Hepatocyte (in vitro differentiated cells): Measurements from ENCODE around the gene HIRA. TPM values are rescaled to one million over a fixed set of nuclear protein-coding genes. Genes with fewer than 3 reads are reported as not detected.

Source experiments
- DNase-seq: peaks from one replicate; pipeline ENCODE4 v3.0.0-alpha.2; 2016; ENCODE audit warnings: low spot score
- H2AFZ ChIP-seq: fragments of 200-600 bp; sonication (generic); 2 replicates; pipeline ENCODE4 v1.6.0; 2016; ENCODE audit warnings: antibody characterized with exemption, mild to moderate bottlenecking
- H3K27ac ChIP-seq: fragments of 200-600 bp; sonication (generic); 2 replicates; pipeline ENCODE4 v1.5.1; 2016; ENCODE audit warnings: mild to moderate bottlenecking
- H3K27me3 ChIP-seq: fragments of 200-600 bp; sonication (generic); 2 replicates; pipeline ENCODE4 v1.6.1; 2016
- H3K36me3 ChIP-seq: fragments of 200-600 bp; sonication (generic); replicated peaks from 2 replicates; pipeline ENCODE4 v1.5.1; 2016; ENCODE audit warnings: low read depth; ENCODE audit not compliant: insufficient read depth
- H3K4me1 ChIP-seq: fragments of 200-600 bp; sonication (generic); 2 replicates; pipeline ENCODE4 v1.5.1; 2016; ENCODE audit warnings: mild to moderate bottlenecking, moderate library complexity; ENCODE audit not compliant: insufficient read depth
- H3K4me2 ChIP-seq: fragments of 200-600 bp; sonication (generic); 2 replicates; pipeline ENCODE4 v1.6.0; 2016
- H3K4me3 ChIP-seq: fragments of 200-600 bp; sonication (generic); 2 replicates; pipeline ENCODE4 v1.5.1; 2016; ENCODE audit warnings: mild to moderate bottlenecking
- H3K79me2 ChIP-seq: fragments of 200-600 bp; sonication (generic); 2 replicates; pipeline ENCODE4 v1.6.0; 2017; ENCODE audit warnings: mild to moderate bottlenecking
- H3K9me2 ChIP-seq: fragments of 200-600 bp; sonication (generic); replicated peaks from 2 replicates; pipeline ENCODE4 v1.6.0; 2017; ENCODE audit warnings: mild to moderate bottlenecking; ENCODE audit not compliant: insufficient read depth
- H3K9me3 ChIP-seq: fragments of 200-600 bp; sonication (generic); 2 replicates; pipeline ENCODE4 v1.5.1; 2016; ENCODE audit warnings: low read depth, mild to moderate bottlenecking
- H4K20me1 ChIP-seq: fragments of 200-600 bp; sonication (generic); 2 replicates; pipeline ENCODE4 v1.6.0; 2016; ENCODE audit warnings: mild to moderate bottlenecking; ENCODE audit not compliant: insufficient read depth, poor library complexity, severe bottlenecking
- CTCF ChIP-seq: fragments of 200-600 bp; sonication (generic); IDR thresholded peaks from 2 replicates; pipeline ENCODE4 v1.5.1; 2016; ENCODE audit warnings: antibody characterized with exemption, mild to moderate bottlenecking; ENCODE audit not compliant: poor library complexity
- EZH2 ChIP-seq: fragments of 200-600 bp; sonication (generic); IDR thresholded peaks from 2 replicates; pipeline ENCODE4 v1.6.1; 2016; ENCODE audit warnings: antibody characterized with exemption, mild to moderate bottlenecking, borderline replicate concordance
- EZH2phosphoT487 ChIP-seq: fragments of 200-600 bp; sonication (generic); IDR thresholded peaks from one replicate; pipeline ENCODE4 v1.6.1; 2018; ENCODE audit warnings: antibody characterized with exemption, mild to moderate bottlenecking, low read depth, moderate library complexity; ENCODE audit not compliant: unreplicated experiment, severe bottlenecking
- WGBS: methylation state at CpG from one replicate; pipeline ENCODE4 v1.1.6; 2016; ENCODE audit warnings: low lambda C conversion rate; ENCODE audit errors: missing lambda C conversion rate; 5-methylcytosine and 5-hydroxymethylcytosine counted together
- polyA plus RNA-seq: library from polyadenylated mRNA; unstranded; fragments of >200 nt; fragmentation: Nextera tagmentation; extraction: Ambion mirVana; gene quantifications from 2 replicates; pipeline ENCODE4 v1.2.1, GENCODE V29; 2016
- total RNA-seq: library from RNA; depleted of rRNA; stranded (reverse); fragments of >200 nt; gene quantifications from 2 replicates; pipeline ENCODE4 v1.2.3, GENCODE V29; 2014

The HIRA gene
- total and polyA plus RNA-seq, 2 experiments from 2014 or later = 23.5 to 30.6 TPM

DNA sequence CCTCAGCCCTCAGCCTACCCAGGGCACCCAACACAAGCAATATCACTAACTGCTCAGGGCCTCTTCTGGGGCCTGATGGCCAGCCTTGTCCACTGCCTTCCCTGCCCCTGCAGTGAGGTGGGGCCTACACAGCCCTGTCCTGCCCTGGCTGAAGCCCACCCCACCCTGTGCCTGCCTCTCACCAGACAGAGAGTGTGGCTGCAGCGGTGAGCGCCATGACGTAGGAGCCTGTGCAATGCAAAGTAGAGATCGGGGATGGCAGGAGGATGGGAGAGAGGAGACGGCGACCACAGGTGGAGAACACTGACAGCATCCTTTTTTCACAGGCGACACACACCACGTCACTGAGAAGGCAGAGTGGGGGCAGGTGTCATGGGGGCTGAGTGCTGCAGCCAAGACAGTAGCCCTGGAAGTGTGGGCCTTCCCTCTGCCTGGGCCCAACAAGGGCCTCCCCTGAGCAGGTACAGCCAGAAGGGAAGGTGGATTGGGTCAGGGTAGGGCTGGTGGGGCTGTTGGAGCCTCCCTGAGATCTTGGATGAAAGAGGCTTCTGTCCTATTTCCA lies 74.7 kb downstream of the HIRA start:
- H3K36me3 ChIP-seq = no peaks in the 10 kb centered on the region

DNA sequence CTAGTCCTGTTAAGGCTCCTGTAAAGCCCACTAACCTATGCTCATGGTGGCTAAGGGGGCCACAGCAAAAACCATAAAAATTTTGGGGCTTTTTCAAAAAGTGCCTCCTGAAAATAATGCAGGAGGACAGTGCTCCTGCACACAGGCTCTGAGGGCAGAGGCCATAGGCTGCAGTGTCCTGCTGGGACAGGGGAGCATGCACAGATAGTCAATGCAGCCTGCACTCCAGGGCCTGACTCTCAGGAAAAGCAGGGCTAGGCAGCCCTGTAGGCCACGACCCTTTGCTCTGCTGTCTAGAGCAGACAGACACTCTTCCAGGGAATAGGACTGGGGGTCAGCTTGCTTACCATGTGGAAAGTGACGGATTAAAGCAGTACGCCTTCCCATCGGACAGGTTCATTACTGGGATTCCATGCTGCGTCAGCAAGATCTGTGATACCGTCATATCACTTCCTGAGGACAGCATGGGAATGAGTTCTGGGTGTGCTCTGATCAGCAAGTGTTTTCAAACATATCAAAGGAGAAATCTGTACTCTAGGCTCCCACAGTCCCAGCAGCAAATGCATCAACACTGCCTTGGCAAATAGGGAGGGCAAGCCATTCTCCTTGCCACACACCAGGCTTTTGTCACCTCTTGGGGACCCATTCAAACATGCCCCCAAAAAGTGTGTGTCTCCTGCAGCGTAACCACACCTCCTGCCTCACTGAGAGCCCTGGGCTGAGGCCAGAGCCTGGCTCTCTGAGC lies 75.9 kb downstream of the HIRA start:
- Histone ChIP-seq H2AFZ (no peak overlapping the region), H3K79me2 (no peaks in the 10 kb centered on the region), H3K4me2 (no peak overlapping the region), H3K9me2 (no peaks in the 10 kb centered on the region), H3K27ac (no peak overlapping the region), H3K27me3 (no peaks in the 10 kb centered on the region), H3K36me3 (no peaks in the 10 kb centered on the region), H3K4me1 (no peaks in the 10 kb centered on the region), H3K9me3 (no peaks in the 10 kb centered on the region), H3K4me3 (no peak overlapping the region), H4K20me1 (no peaks in the 10 kb centered on the region)
- DNase-seq = no peak
- WGBS = 97% methylated on average over 7 of the region's 7 CpGs
- TF ChIP-seq CTCF (no peak), EZH2 (no peak), EZH2phosphoT487 (no peak)

More for the DNA sequence above, 74.7 kb downstream of the HIRA start:
- Histone ChIP-seq H3K27ac (no peak overlapping the region), H2AFZ (no peak overlapping the region), H3K79me2 (no peaks in the 10 kb centered on the region), H3K4me3 (no peak overlapping the region), H3K9me3 (no peaks in the 10 kb centered on the region), H3K27me3 (no peaks in the 10 kb centered on the region), H4K20me1 (no peaks in the 10 kb centered on the region), H3K9me2 (no peaks in the 10 kb centered on the region), H3K4me2 (no peak overlapping the region), H3K4me1 (no peaks in the 10 kb centered on the region)
- 98% methylated on average over 8 of the region's 8 CpGs for WGBS
- TF ChIP-seq EZH2 = no peak
- no peak for TF ChIP-seq CTCF
- no peak for TF ChIP-seq EZH2phosphoT487
- DNase-seq = no peak

DNA sequence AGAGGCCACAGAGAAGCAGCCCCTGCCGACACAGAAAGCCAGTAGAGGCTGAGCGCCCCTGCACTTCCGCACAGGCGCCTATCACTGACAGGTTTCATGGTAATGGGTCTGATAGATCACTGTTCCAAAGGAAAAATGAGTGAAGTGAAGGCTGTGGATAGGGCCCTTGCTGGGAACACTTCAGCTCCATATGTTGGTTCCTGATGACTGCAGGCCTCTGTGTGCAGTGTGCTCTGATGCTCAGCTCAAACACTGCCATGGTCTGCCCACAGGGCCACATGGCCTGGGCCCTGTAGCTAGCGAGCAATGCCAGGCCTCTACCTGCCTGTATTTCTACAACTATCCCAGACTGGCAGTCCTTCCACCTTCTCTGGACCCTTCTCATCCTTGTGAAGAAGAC lies 77.3 kb downstream of the HIRA start:
- Histone ChIP-seq H3K27me3 (no peaks in the 10 kb centered on the region), H2AFZ (no peak overlapping the region), H3K9me2 (no peaks in the 10 kb centered on the region), H3K79me2 (no peaks in the 10 kb centered on the region), H4K20me1 (no peaks in the 10 kb centered on the region), H3K36me3 (no peaks in the 10 kb centered on the region), H3K4me2 (no peak overlapping the region), H3K27ac (no peak overlapping the region), H3K4me3 (no peak overlapping the region), H3K4me1 (no peaks in the 10 kb centered on the region), H3K9me3 (no peaks in the 10 kb centered on the region)
- TF ChIP-seq CTCF (no peak), EZH2phosphoT487 (no peak), EZH2 (no peak)
- no peak for DNase-seq
- WGBS = 98% methylated on average over 5 of the region's 5 CpGs
